Testis (tissue), 2 donors: ENCODE results near the gene HOTAIR.

Experiments used
- POLR2A ChIP-seq: fragments of 450-650 bp; IDR thresholded peaks from one replicate; pipeline ENCODE4 v1.6.1; 2017; ENCODE audit warnings: antibody characterized with exemption, mild to moderate bottlenecking, moderate library complexity
- TF ChIP-seq, protein P1 (sequence below), 3 experiments: fragments of 450-650 bp in 2 of 3; fragments of 200-600 bp in 1 of 3; sonication (generic) in 1 of 3; IDR thresholded peaks; one replicate each; pipeline ENCODE4 v1.5.1; 2016 to 2019; ENCODE audit warnings: antibody characterized with exemption in 3 of 3, mild to moderate bottlenecking in 2 of 3, moderate library complexity in 1 of 3

DNA sequence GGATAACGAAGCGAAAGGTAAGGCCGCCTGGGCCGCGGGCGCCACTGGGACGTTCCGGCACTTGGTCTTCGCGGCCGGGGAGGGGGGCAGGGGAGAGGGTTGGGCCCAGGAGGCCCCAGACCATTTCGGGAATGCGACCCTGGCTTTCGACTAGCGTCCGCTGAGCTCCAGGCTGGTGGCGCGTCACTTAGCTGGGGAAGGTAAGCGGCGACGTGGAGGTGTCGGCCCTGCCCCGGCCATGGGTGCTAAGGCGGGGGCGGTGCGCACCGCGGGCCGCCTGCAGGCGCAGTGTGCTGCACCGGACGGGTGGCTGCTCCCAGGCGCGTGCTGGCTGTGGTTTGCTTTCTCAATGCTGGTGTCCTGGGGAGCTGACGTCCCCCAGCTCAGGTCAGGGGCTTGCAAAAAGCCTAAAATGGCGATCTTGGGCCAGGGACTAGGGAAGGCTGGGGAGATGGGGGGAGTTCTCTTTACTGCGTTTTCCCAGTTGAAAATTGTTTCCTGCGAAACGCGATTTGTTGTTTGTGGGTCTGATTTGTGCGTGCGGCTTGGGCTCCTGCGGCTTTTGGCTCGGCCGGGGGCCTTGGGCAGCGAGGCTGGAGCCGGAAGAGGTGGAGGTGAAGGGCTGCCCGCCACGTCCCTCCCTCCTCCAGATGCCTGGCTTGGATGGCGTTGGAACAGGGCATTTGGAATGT, 11.4 kb upstream of the HOTAIR start:
- TF ChIP-seq, protein P1, sequence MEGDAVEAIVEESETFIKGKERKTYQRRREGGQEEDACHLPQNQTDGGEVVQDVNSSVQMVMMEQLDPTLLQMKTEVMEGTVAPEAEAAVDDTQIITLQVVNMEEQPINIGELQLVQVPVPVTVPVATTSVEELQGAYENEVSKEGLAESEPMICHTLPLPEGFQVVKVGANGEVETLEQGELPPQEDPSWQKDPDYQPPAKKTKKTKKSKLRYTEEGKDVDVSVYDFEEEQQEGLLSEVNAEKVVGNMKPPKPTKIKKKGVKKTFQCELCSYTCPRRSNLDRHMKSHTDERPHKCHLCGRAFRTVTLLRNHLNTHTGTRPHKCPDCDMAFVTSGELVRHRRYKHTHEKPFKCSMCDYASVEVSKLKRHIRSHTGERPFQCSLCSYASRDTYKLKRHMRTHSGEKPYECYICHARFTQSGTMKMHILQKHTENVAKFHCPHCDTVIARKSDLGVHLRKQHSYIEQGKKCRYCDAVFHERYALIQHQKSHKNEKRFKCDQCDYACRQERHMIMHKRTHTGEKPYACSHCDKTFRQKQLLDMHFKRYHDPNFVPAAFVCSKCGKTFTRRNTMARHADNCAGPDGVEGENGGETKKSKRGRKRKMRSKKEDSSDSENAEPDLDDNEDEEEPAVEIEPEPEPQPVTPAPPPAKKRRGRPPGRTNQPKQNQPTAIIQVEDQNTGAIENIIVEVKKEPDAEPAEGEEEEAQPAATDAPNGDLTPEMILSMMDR (IDR thresholded peaks at IDR 0.05), result peak in 1 of 3 experiments; percentile 7
- no peak for TF ChIP-seq POLR2A
